Urothelium cell line (cell line): ENCODE data around the gene SLC2A9.
"Not testable (repeated sequence)": the region's sequence is repeated elsewhere in the genome, so short reads cannot be mapped to it uniquely, and the experiment has no call there.

ENCODE experiments used
- DNase-seq: peaks from one replicate; pipeline ENCODE4 v3.0.0; 2011; ENCODE audit warnings: low spot score, mixed read lengths
- FAIRE-seq: peaks from 2 replicates; lab custom pipeline; 2011; peaks lifted over from hg19 to GRCh38; lab: Jason Lieb, UNC

The SLC2A9 gene

DNA sequence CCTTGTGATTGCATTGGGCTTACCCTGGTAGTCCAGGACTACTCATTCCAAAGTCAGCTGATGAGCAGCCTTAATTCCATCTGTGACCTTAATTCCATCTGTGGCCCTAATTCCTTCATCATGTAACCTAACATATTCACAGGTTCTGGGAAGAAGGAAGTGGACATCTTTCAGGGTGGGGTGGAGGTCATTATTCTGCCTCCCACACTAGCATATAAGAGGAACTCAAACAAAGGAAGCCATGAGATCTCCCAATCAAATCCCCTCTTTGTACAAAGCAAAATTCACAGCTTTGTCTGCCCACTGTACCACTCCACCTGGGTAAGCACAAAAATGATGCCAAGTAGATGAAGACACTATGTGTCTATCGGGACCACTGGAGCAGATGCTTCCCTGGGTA is 87.3 kb downstream of the SLC2A9 start:
- no peak for DNase-seq
- FAIRE-seq = no peak

DNA sequence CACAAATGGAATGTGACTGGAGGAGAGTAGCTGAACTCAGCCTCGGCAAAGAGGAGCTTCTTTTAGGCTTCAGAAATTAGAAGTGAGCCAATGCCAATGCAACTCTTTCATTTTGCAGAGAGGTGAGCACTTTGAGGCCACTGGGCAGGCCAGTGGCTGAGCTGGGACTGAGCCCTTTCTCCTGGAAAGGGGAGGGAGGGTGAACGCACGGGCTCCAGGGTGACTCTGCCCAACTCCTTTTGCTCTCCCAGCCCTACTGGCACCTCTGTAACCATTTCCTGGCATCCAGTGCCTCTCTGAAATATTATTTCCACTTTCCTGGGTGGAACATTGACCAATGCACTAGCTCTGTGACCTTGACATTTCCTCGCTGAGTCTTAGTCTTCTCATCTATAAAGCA is 88.1 kb downstream of the SLC2A9 start:
- FAIRE-seq = no peak
- DNase-seq = no peak

GRCh38 chr4:9932771-9933170 is 88.5 kb downstream of the SLC2A9 start:
- DNase-seq (no peak), FAIRE-seq (no peak)

- no peak for DNase-seq
- FAIRE-seq = no peak
Measured at GRCh38 chr4:9931146-9931545, 90.2 kb downstream of the SLC2A9 start.

GRCh38 chr4:9929111-9929510 is 92.2 kb downstream of the SLC2A9 start:
- no peak for FAIRE-seq
- no peak for DNase-seq

GRCh38 chr4:9927341-9928007 is 93.8 kb downstream of the SLC2A9 start:
- no peak for DNase-seq
- FAIRE-seq = no peak

GRCh38 chr4:9926586-9926985 is 94.7 kb downstream of the SLC2A9 start:
- DNase-seq (no peak), FAIRE-seq (no peak)

DNA sequence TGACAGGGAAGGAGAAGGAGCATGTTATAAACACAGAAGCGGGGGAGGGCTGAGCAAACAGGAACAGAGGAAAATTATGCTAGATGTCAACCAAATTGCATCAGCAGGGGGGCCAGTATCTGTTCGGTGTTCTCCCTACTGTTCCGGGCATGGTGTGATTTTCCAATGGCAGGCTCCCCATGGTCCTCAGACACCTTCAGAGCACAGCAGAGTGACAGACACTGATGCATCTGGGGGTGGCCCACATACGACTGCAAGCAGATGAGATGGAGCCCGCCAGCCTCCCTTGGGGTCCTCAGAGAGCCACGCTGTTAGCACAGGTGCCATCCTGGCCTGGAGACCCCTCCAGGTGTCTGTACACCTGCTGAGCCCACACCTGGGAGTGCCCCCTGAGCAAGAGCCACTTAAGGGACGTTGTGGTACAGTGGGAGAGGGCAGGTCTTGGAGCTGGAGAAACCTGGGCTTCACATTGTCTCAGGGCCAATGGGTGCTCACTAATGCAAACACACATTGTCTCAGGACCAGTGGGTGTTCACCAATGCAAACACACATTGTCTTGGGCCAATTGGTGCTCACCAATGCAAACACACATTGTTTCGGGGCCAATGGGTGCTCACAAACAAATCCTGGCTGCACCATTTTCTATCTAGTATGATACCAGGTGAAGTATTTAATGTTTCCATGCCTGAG is 95.4 kb downstream of the SLC2A9 start:
- no peak for FAIRE-seq

GRCh38 chr4:9924750-9925149 is 96.5 kb downstream of the SLC2A9 start:
- DNase-seq = peak; percentile 63

More for the DNA sequence above, 95.4 kb downstream of the SLC2A9 start:
- DNase-seq = no peak

DNA sequence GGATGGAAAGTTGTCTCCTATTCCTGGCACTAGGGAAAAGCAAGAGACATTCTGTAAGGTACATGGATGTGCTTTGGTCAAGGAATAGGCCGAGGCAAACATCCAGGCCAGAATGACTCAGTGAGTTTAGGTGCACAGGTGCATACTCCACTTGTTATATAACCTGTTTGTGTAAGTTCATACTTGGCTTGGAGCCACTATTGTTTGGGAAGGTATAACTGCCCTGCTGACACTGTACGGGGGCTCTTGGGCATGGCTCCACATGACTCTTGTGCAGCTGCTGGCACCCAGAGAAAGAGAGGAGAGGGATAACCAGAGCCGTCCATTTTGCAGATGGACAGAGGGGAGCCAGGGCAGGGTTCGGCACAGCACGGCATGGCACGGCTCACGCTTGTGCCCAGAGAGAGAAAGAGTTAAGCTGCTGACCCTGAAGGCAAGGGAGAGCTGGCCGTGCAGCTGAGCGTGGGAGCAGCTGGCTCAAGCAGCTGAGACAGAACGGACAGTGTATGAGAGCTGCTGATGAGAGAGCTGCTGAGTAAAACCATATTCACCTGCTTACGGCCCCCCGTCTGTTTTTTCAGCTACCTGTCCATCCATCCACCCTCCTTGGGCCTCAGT is 98.0 kb downstream of the SLC2A9 start:
- DNase-seq (no peak), FAIRE-seq (no peak)

More at GRCh38 chr4:9924750-9925149, 96.5 kb downstream of the SLC2A9 start:
- no peak for FAIRE-seq

- DNase-seq (no peak), FAIRE-seq (no peak)
Measured at GRCh38 chr4:9921326-9921725, 100.0 kb downstream of the SLC2A9 start.

GRCh38 chr4:9920029-9920428 is 101.3 kb downstream of the SLC2A9 start:
- FAIRE-seq (no peak), DNase-seq (no peak)

DNA sequence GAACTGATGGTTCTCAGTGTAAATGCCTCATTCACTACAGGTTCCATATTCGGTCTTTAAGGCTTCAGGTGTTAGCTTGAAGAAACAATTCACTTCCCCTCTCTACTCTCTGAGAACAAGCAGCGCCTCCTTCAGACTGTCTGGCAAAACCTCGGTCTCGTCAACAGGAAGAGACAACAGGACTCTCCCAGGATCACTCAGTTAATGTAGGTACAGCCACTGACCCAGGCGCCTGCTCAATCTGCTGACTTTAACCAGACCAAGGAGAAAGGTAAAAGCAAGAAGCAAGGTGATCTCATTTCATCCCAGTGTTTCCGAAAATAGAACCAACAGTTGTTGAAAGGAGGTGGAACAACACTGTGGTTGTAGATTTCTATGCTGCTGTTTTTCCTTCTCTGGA is 102.2 kb downstream of the SLC2A9 start:
- no peak for DNase-seq
- no peak for FAIRE-seq

DNA sequence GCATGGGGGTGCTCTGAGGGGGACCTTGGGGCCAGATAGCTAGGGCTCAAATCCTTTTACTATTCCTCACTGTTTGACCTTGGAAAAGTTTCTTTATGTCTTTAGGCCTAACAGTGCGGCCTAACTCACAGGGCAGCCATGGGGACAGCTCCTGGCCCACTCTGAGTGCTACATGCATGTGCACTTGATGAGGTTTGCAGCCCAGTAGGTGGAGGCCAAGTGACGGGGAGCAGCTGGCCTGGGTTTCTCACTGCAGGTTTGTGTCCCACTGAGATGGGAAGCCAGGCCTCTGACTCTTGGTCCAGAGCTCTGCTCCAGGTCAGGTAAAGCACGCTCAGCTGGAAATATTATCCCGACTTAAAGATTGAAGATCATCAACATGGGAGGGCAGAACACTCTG is 102.8 kb downstream of the SLC2A9 start:
- FAIRE-seq = no peak
- no peak for DNase-seq

- FAIRE-seq (no peak), DNase-seq (no peak)
Measured at GRCh38 chr4:9916937-9917336, 104.4 kb downstream of the SLC2A9 start.

GRCh38 chr4:9916346-9916745 is 105.0 kb downstream of the SLC2A9 start:
- DNase-seq = no peak
- FAIRE-seq = no peak

- DNase-seq = no peak
- no peak for FAIRE-seq
Measured at GRCh38 chr4:9913846-9914245, 107.5 kb downstream of the SLC2A9 start.

DNA sequence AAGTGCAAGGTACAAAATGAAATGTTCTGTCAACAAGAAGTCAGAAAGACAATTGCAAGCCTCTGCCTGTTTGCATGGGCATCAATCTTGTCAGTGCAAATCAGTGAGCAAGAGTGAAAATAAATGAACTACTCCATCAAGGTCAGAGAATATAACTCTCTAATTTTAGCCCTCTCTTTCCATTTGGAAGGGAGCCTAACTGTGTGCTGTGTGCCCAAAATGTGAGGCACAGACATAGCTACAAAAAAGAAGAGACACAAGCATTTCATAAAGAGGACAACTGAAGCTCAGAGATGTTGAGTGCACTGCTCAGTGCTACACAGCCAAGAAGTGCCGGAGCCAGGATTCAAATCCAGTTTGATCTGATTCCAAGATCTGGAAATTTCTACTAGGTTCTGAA is 114.3 kb downstream of the SLC2A9 start:
- FAIRE-seq = no peak
- no peak for DNase-seq

- FAIRE-seq = no peak
Measured at GRCh38 chr4:9904976-9905587, 116.2 kb downstream of the SLC2A9 start.

GRCh38 chr4:9903317-9903716 is 118.0 kb downstream of the SLC2A9 start:
- FAIRE-seq (no peak), DNase-seq (no peak)

More at GRCh38 chr4:9904976-9905587, 116.2 kb downstream of the SLC2A9 start:
- peak; percentile 21 for DNase-seq

- FAIRE-seq (no peak), DNase-seq (no peak)
Measured at GRCh38 chr4:9901257-9901656, 120.0 kb downstream of the SLC2A9 start.

DNA sequence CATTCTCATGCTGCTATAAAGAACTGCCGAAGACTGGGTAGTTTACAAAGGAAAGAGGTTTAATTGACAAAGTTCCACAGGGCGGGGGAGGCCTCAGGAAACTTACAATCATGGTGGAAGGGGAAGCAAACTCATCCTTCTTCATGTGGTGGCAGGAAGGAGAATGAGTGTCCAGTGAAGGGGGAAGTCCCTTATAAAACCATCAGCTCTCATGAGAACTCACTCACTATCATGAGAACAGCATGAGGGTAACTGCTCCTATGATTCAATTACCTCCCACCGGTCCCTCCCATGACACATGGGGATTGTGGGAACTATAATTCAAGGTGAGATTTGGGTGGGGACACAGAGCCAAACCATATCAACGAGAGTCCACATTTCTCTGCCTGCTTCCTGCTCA is 120.7 kb downstream of the SLC2A9 start:
- not testable (repeated sequence) for FAIRE-seq, DNase-seq
